Activated CD4-positive, alpha-beta memory T cell treated with anti-CD3 and anti-CD28 coated beads, Interleukin-2, amount 10 ng/mL, durations not matched to agents 7 days and 5 days (primary cell): ENCODE results near the gene STX1B. TPM values are rescaled to one million over a fixed set of nuclear protein-coding genes. Genes with fewer than 3 reads are reported as not detected.

ENCODE experiments used
- CTCF ChIA-PET: fragments of 350-600 bp; sonication (Branson Sonifier 250); formaldehyde crosslinking; loops from one replicate; lab custom pipeline; 2021; ENCODE audit warnings: antibody characterized with exemption, inconsistent platforms; lab: Charles Lee
- POLR2A ChIA-PET: fragments of 350-600 bp; sonication (Branson Sonifier 250); formaldehyde crosslinking; loops from one replicate; lab custom pipeline; 2021; ENCODE audit warnings: antibody characterized with exemption; lab: Charles Lee
- DNase-seq: peaks from one replicate; pipeline ENCODE4 v3.0.0-alpha.2; 2020
- H3K27ac Mint-ChIP-seq: one replicate; pipeline ENCODE4 v1.8.0; 2021; ENCODE audit warnings: mild to moderate bottlenecking, mixed read lengths
- H3K27me3 Mint-ChIP-seq: one replicate; pipeline ENCODE4 v1.8.0; 2021; ENCODE audit warnings: mixed read lengths
- H3K36me3 Mint-ChIP-seq: one replicate; pipeline ENCODE4 v1.8.0; 2021; ENCODE audit warnings: low read depth, mixed read lengths
- H3K4me1 Mint-ChIP-seq: one replicate; pipeline ENCODE4 v1.8.0; 2021; ENCODE audit warnings: mixed read lengths
- H3K4me3 Mint-ChIP-seq: one replicate; pipeline ENCODE4 v1.8.0; 2021; ENCODE audit warnings: mild to moderate bottlenecking, mixed read lengths
- H3K9me3 Mint-ChIP-seq: one replicate; pipeline ENCODE4 v1.8.0; 2021; ENCODE audit warnings: mixed read lengths
- total RNA-seq, 2 experiments: library from RNA; stranded (reverse); gene quantifications; one replicate each; pipeline ENCODE4 v1.2.3, GENCODE V29; 2021

Gene STX1B
- 1 to 10 TPM; 1.5 to 1.7 TPM for total RNA-seq

DNA sequence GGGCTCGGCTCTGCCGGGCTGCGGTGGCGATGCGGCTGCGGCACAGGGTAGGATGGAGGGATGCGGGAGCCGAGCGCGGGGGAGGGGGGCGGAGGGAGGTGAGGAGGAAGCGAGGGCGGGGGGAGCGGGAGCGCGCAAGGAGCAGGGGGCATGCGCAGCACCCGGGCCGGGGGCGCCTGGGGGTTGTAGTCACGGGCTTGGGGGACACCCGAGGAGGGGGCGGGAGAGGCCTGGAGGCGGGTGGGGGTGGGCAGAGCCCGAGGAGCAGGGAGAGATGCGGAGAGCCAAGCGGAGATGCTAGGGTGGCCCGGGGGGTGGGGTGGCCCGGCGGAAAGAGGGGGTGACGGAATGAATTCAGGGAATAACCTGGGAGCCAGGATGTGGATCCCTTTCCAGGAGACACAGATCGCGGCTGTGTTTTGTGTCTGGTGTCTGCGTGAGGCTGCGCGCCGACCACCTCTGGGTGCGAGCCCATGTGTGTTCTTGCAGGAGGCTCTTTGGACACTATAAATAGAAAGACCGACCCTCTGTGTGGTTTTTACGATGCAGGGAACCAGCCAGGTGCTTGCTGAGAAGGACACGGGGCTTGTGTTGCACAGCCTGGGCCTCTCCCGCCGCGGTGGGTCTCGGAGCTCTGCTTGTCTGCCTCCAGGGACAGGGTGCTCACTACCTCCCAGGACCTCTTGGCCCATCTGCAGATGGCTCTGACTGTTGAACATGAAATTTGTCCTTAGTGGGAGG is at the start of gene STX1B:
Gene STX1B (minus strand): TSS at position 54 of the 741 bp plus-strand sequence. CDS start 242 bp downstream, outside the sequence.
- peak within 1 kb of the TSS; percentile 14 for H3K4me3 Mint-ChIP-seq
- POLR2A ChIA-PET, result no interaction called here
- H3K9me3 Mint-ChIP-seq, result no peaks in the 10 kb centered on the region
- peaks cover 59% of the 10 kb centered on the region for H3K27me3 Mint-ChIP-seq
- H3K27ac Mint-ChIP-seq, result no peak within 1 kb of the TSS
- peak; percentile 31 for DNase-seq
- H3K4me1 Mint-ChIP-seq, result peaks cover 4% of the 10 kb centered on the region
- H3K36me3 Mint-ChIP-seq, result no peaks in the 10 kb centered on the region
- CTCF ChIA-PET, result no interaction called here

- no peak overlapping the region for H3K4me3 Mint-ChIP-seq
- no peaks in the 10 kb centered on the region for H3K9me3 Mint-ChIP-seq
- H3K36me3 Mint-ChIP-seq, result peaks cover 8% of the 10 kb centered on the region
- CTCF ChIA-PET, result interaction anchor here (0.9 kb wide), 1 partner anchor 236 kb away, joined by 5 read pairs; no protein-coding TSS in a partner anchor
- DNase-seq, result no peak
- no peak overlapping the region for H3K27ac Mint-ChIP-seq
- H3K4me1 Mint-ChIP-seq, result peaks cover 20% of the 10 kb centered on the region
- H3K27me3 Mint-ChIP-seq, result peaks cover 2% of the 10 kb centered on the region
- POLR2A ChIA-PET, result interaction anchor here (0.9 kb wide), 1 partner anchor 18 kb away, joined by 4 read pairs; the partner anchor contains the start of gene ZNF668
Observed at GRCh38 chr16:31055613-31056012, 45.2 kb upstream of the STX1B start.

DNA sequence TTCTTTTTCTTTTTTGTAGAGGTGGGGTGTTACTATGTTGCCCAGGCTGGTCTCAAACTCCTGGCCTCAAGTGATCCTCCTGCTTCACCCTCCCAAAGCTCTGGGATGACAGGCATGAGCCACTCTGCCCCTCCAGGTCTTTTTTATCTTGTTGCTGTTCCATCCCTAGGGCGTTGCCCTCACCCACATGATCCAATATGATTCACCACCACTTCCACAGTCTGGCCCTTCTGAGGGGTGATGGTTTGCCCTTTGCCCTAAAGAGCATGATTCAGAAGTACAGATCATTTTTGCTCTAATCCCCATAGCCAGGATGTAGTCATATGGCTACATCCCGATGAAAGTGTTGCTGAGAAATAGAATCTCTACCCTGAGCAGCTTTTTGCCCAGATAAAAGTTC is 41.7 kb upstream of the STX1B start:
- no peak overlapping the region for H3K27ac Mint-ChIP-seq
- H3K9me3 Mint-ChIP-seq, result no peaks in the 10 kb centered on the region
- H3K4me1 Mint-ChIP-seq, result peaks cover 20% of the 10 kb centered on the region
- H3K27me3 Mint-ChIP-seq, result peaks cover 2% of the 10 kb centered on the region
- ChIA-PET CTCF (interaction anchor here (0.7 kb wide), 1 partner anchor 21 kb away, joined by 3 read pairs; no protein-coding TSS in a partner anchor), POLR2A (interaction anchor here (1.3 kb wide), 1 partner anchor 13 kb away, joined by 3 read pairs; no protein-coding TSS in a partner anchor)
- H3K36me3 Mint-ChIP-seq, result no peaks in the 10 kb centered on the region
- no peak overlapping the region for H3K4me3 Mint-ChIP-seq
- no peak for DNase-seq

DNA sequence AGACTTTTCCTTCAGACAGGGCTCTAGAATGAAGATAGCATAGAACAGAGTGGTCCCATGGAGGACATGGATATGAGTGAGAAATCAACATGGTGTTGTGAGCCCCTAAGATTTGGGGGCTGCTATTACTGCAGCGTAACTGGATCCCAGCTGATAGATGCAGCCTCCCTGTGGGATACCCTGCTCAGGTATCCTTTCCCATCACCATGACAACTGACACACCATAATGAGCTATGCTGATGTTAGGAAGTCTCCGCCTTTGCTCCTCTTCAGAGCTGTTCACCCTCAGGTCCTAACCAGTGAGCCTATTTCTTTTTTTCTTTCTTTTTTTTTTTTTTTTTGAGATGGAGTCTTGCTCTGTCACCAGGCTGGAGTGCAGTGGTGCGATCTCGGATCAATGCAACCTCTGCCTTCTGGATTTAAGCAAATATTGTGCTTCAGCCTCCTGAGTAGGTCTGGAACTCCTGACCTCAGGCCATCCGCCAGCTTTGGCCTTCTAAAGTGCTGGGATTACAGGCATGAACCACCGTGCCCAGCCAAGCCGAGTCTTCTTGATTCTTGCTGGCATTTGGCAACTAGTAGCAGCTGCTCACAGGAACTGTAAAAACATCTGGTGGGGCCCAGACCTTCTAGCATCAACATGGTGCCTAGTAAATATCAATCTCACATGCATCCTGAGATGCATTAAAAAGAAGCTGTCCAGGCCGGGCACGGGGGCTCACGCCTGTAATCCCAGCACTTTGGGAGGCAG is 40.0 kb upstream of the STX1B start:
- peaks cover 2% of the 10 kb centered on the region for H3K27me3 Mint-ChIP-seq
- no peak for DNase-seq
- H3K27ac Mint-ChIP-seq, result no peak overlapping the region
- H3K4me3 Mint-ChIP-seq, result no peak overlapping the region
- no peaks in the 10 kb centered on the region for H3K36me3 Mint-ChIP-seq
- ChIA-PET CTCF (interaction anchor here (0.6 to 0.7 kb wide), 3 partner anchors 92 to 817 kb away, joined by 3 to 4 read pairs (median 3); partner anchors contain the start of gene PRR14), POLR2A (interaction anchor here (1.0 kb wide), 1 partner anchor 24 kb away, joined by 3 read pairs; the partner anchor contains the start of genes ZNF646 and ZNF668)
- H3K9me3 Mint-ChIP-seq, result no peaks in the 10 kb centered on the region
- H3K4me1 Mint-ChIP-seq, result peaks cover 20% of the 10 kb centered on the region

GRCh38 chr16:31043898-31044481 is 33.6 kb upstream of the STX1B start:
- ChIA-PET POLR2A (interaction anchor here (0.5 kb wide), 1 partner anchor 361 kb away, joined by 3 read pairs; no protein-coding TSS in a partner anchor), CTCF (no interaction called here)
- H3K9me3 Mint-ChIP-seq, result no peaks in the 10 kb centered on the region
- peaks cover 12% of the 10 kb centered on the region for H3K36me3 Mint-ChIP-seq
- no peaks in the 10 kb centered on the region for H3K4me1 Mint-ChIP-seq
- DNase-seq, result no peak
- H3K27me3 Mint-ChIP-seq, result no peaks in the 10 kb centered on the region
- H3K4me3 Mint-ChIP-seq, result no peak overlapping the region
- no peak overlapping the region for H3K27ac Mint-ChIP-seq

GRCh38 chr16:31043352-31043751 is 32.9 kb upstream of the STX1B start:
- ChIA-PET CTCF (no interaction called here), POLR2A (interaction anchor here (0.5 kb wide), 1 partner anchor 360 kb away, joined by 3 read pairs; no protein-coding TSS in a partner anchor)
- no peaks in the 10 kb centered on the region for H3K4me1 Mint-ChIP-seq

DNA sequence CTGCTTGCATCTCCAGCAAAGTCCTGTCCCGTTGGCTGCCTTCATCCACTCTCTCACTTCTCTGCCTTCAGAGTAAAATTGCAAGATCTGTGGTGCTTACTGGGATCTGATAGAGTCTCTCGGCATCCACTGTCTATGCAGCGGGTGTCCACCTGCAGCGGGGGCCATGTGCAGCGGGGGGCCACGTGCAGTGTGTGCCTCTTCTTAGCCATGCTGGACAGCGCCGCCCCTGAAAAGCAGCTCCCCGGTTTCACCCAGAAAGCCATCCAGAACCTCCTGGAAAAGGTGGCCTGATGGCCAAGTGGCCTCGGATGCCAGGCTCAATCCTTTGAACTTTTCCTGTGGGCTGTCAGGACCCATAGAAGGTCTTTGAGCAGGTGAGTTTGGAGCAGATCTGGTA is 32.4 kb upstream of the STX1B start:
- H3K4me3 Mint-ChIP-seq, result no peak overlapping the region
- no peaks in the 10 kb centered on the region for H3K27me3 Mint-ChIP-seq
- H3K36me3 Mint-ChIP-seq, result peaks cover 21% of the 10 kb centered on the region
- POLR2A ChIA-PET, result no interaction called here
- DNase-seq, result no peak
- H3K4me1 Mint-ChIP-seq, result no peaks in the 10 kb centered on the region
- CTCF ChIA-PET, result interaction anchor here (1.5 kb wide), 1 partner anchor 53 kb away, joined by 3 read pairs; no protein-coding TSS in a partner anchor
- H3K9me3 Mint-ChIP-seq, result no peaks in the 10 kb centered on the region
- H3K27ac Mint-ChIP-seq, result no peak overlapping the region

More at GRCh38 chr16:31043352-31043751, 32.9 kb upstream of the STX1B start:
- H3K9me3 Mint-ChIP-seq, result no peaks in the 10 kb centered on the region
- peaks cover 18% of the 10 kb centered on the region for H3K36me3 Mint-ChIP-seq
- DNase-seq, result no peak
- no peaks in the 10 kb centered on the region for H3K27me3 Mint-ChIP-seq
- no peak overlapping the region for H3K4me3 Mint-ChIP-seq
- no peak overlapping the region for H3K27ac Mint-ChIP-seq

GRCh38 chr16:31038993-31039392 is 28.6 kb upstream of the STX1B start:
- ChIA-PET CTCF (interaction anchor here (1.8 kb wide), 1 partner anchor 103 kb away, joined by 3 read pairs; no protein-coding TSS in a partner anchor), POLR2A (no interaction called here)
- no peak overlapping the region for H3K4me3 Mint-ChIP-seq
- no peaks in the 10 kb centered on the region for H3K9me3 Mint-ChIP-seq
- peaks cover 44% of the 10 kb centered on the region for H3K36me3 Mint-ChIP-seq
- DNase-seq, result no peak
- peaks cover 11% of the 10 kb centered on the region for H3K4me1 Mint-ChIP-seq
- H3K27ac Mint-ChIP-seq, result peak overlapping the region; percentile 44
- no peaks in the 10 kb centered on the region for H3K27me3 Mint-ChIP-seq

GRCh38 chr16:31036691-31037090 is 26.3 kb upstream of the STX1B start:
- ChIA-PET CTCF (no interaction called here), POLR2A (interaction anchor here (1.0 to 4.6 kb wide), 2 partner anchors 10 to 36 kb away, joined by 3 to 29 read pairs; partner anchors contain the start of genes ZNF646 and ZNF668)
- H3K9me3 Mint-ChIP-seq, result no peaks in the 10 kb centered on the region
- no peaks in the 10 kb centered on the region for H3K27me3 Mint-ChIP-seq
- no peak overlapping the region for H3K4me3 Mint-ChIP-seq
- peaks cover 47% of the 10 kb centered on the region for H3K36me3 Mint-ChIP-seq
- no peak overlapping the region for H3K27ac Mint-ChIP-seq
- H3K4me1 Mint-ChIP-seq, result peaks cover 26% of the 10 kb centered on the region
- DNase-seq, result no peak

- ChIA-PET CTCF (interaction anchor here (0.8 to 1.8 kb wide), 3 partner anchors 48 to 108 kb away, joined by 3 read pairs; no protein-coding TSS in a partner anchor), POLR2A (interaction anchor here (0.7 to 4.6 kb wide), 7 partner anchors 26 to 146 kb away, joined by 3 to 29 read pairs (median 4); partner anchors contain the start of genes FUS, KAT8, VKORC1 and ZNF646)
- H3K4me1 Mint-ChIP-seq, result peaks cover 28% of the 10 kb centered on the region
Observed at GRCh38 chr16:31033709-31034492, 23.5 kb upstream of the STX1B start.

GRCh38 chr16:31032736-31033708 is 22.6 kb upstream of the STX1B start, which contains the start of gene STX4:
TSS of gene STX4 (plus strand) at chr16:31033558. CDS start at chr16:31033806, 248 bp downstream.
- CTCF ChIA-PET, result interaction anchor here (0.8 to 1.8 kb wide), 3 partner anchors 36 to 109 kb away, joined by 3 to 4 read pairs (median 3); no protein-coding TSS in a partner anchor

More at GRCh38 chr16:31033709-31034492, 23.5 kb upstream of the STX1B start:
- H3K27ac Mint-ChIP-seq, result peak overlapping the region; percentile 79
- no peaks in the 10 kb centered on the region for H3K27me3 Mint-ChIP-seq
- peak overlapping the region; percentile 86 for H3K4me3 Mint-ChIP-seq
- no peaks in the 10 kb centered on the region for H3K9me3 Mint-ChIP-seq
- peak; percentile 91 for DNase-seq
- H3K36me3 Mint-ChIP-seq, result peaks cover 39% of the 10 kb centered on the region

More at GRCh38 chr16:31032736-31033708, 22.6 kb upstream of the STX1B start, which contains the start of gene STX4:
- Mint-ChIP-seq H3K27ac (peak within 1 kb of the TSS; percentile 79), H3K9me3 (no peaks in the 10 kb centered on the region), H3K4me1 (peaks cover 28% of the 10 kb centered on the region), H3K36me3 (peaks cover 31% of the 10 kb centered on the region), H3K4me3 (peak within 1 kb of the TSS; percentile 86), H3K27me3 (no peaks in the 10 kb centered on the region)
- peak; percentile 98 for DNase-seq
- POLR2A ChIA-PET, result interaction anchor here (0.7 to 4.6 kb wide), 7 partner anchors 26 to 147 kb away, joined by 3 to 29 read pairs (median 4); partner anchors contain the start of genes FUS, KAT8, VKORC1 and ZNF646
